HL-60 (cell line): ENCODE measurements around the gene MYO16.

ENCODE experiments used
- DNase-seq, 2 experiments: peaks; one replicate each; pipeline ENCODE4 v3.0.0-alpha.2; 2010 to 2020; ENCODE audit warnings: low read depth in 1 of 2, low spot score in 1 of 2
- H3K27ac ChIP-seq: fragments of 250-450 bp; sonication (Bioruptor Pico); replicated peaks from 2 replicates; pipeline ENCODE4 v1.5.1; 2020; ENCODE audit warnings: mild to moderate bottlenecking, moderate library complexity
- H3K27me3 ChIP-seq: fragments of 250-450 bp; sonication (Bioruptor Pico); 2 replicates; pipeline ENCODE4 v1.5.1; 2021; ENCODE audit warnings: mild to moderate bottlenecking, moderate library complexity; ENCODE audit not compliant: insufficient read depth, poor library complexity, severe bottlenecking
- H3K4me3 ChIP-seq: replicated peaks from 2 replicates; pipeline ENCODE4 v1.5.1; 2011; ENCODE audit warnings: mild to moderate bottlenecking, control low read depth, low read length; ENCODE audit not compliant: insufficient read depth
- CTCF ChIP-seq: IDR thresholded peaks from one replicate; pipeline ENCODE4 v1.5.1; 2011; ENCODE audit warnings: low read length, control low read depth, inconsistent platforms; ENCODE audit not compliant: insufficient read depth
- GABPA ChIP-seq: IDR thresholded peaks from 2 replicates; pipeline ENCODE4 v1.6.1; 2012; ENCODE audit warnings: low read depth
- POLR2AphosphoS5 ChIP-seq: IDR thresholded peaks from 2 replicates; pipeline ENCODE4 v1.6.1; 2012; ENCODE audit warnings: low read depth
- REST ChIP-seq: IDR thresholded peaks from 2 replicates; pipeline ENCODE4 v1.6.1; 2012; ENCODE audit warnings: low read depth; ENCODE audit not compliant: insufficient replicate concordance
- SPI1 ChIP-seq: IDR thresholded peaks from 2 replicates; pipeline ENCODE4 v1.6.1; 2012; ENCODE audit warnings: low read depth, mild to moderate bottlenecking, borderline replicate concordance

Gene MYO16

GRCh38 chr13:108707584-108707983, 78.2 kb downstream of the MYO16 start:
- TF ChIP-seq REST (no peak), CTCF (no peak), GABPA (no peak), POLR2AphosphoS5 (no peak)
- Histone ChIP-seq H3K27me3 (no peaks in the 10 kb centered on the region), H3K27ac (no peak overlapping the region)

DNA sequence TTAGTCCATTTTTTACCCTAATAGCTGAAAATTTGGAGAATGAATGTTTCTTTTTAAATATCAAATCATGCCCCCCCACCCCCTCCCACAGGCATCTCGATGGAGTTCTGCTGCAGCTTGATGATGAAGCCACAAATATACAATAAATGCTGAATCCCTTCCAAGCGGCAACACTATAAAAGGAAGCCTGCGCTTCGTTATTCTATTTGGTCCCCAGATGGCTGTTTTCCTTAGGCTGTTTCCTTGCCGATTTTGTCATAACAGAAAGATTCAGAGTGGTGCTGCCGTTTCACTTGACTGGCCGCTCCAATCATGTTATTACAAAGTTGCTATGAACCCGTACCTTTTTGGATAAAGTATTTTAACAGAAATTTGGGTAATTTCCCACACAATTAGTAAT, 79.5 kb downstream of the MYO16 start:
- Histone ChIP-seq H3K4me3 (no peak overlapping the region), H3K27me3 (no peaks in the 10 kb centered on the region), H3K27ac (no peak overlapping the region)
- DNase-seq, result no peak
- TF ChIP-seq REST (no peak), CTCF (no peak), SPI1 (no peak), POLR2AphosphoS5 (no peak), GABPA (no peak)

More at GRCh38 chr13:108707584-108707983, 78.2 kb downstream of the MYO16 start:
- H3K4me3 ChIP-seq, result no peak overlapping the region
- DNase-seq, result no peak

DNA sequence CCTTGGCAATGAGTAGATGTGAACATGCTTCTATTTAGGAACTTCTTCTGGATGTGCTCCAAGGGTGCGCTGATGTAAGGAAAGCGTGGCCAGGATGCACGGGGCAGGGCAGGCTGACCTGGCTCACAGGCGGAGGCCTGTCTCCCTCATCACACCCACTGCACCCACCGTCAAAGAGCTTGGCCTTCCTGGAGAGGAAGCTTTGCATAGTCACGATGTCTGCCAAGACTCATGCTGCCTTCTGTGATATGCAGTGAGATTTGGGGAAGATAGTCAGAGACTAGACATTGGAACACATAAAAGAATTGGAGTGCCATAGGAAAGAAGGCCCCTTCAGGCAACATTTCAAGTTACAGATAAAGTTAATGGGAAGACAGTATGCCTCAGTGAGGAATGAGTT, 82.0 kb downstream of the MYO16 start:
- TF ChIP-seq GABPA, result no peak
- TF ChIP-seq POLR2AphosphoS5, result no peak
- TF ChIP-seq CTCF, result no peak
- no peak for TF ChIP-seq SPI1
- TF ChIP-seq REST, result no peak
- no peak overlapping the region for H3K4me3 ChIP-seq
- no peak overlapping the region for H3K27ac ChIP-seq
- H3K27me3 ChIP-seq, result no peaks in the 10 kb centered on the region
- no peak for DNase-seq
